HEK293 (cell line): ENCODE data around the gene USP7.

ENCODE experiments used
- SETDB1 ChIP-seq: IDR thresholded peaks from one replicate; pipeline ENCODE4 v1.6.1; 2017; ENCODE audit warnings: mild to moderate bottlenecking, low read length, moderate library complexity, mixed read lengths; ENCODE audit not compliant: insufficient read length
- ZNF274 ChIP-seq, 2 experiments: fragments of 200-500 bp in 1 of 2; fragments of 450-650 bp in 1 of 2; sonication (Bioruptor generic) in 1 of 2; formaldehyde crosslinking in 1 of 2; IDR thresholded peaks; 2 replicates each; pipeline versions ENCODE4 v1.5.1 to v1.6.1; 2014 to 2016; ENCODE audit warnings: borderline replicate concordance in 1 of 2, inconsistent platforms in 1 of 2, low read length in 1 of 2, missing biosample characterization in 1 of 2, missing genetic modification characterization in 1 of 2

DNA sequence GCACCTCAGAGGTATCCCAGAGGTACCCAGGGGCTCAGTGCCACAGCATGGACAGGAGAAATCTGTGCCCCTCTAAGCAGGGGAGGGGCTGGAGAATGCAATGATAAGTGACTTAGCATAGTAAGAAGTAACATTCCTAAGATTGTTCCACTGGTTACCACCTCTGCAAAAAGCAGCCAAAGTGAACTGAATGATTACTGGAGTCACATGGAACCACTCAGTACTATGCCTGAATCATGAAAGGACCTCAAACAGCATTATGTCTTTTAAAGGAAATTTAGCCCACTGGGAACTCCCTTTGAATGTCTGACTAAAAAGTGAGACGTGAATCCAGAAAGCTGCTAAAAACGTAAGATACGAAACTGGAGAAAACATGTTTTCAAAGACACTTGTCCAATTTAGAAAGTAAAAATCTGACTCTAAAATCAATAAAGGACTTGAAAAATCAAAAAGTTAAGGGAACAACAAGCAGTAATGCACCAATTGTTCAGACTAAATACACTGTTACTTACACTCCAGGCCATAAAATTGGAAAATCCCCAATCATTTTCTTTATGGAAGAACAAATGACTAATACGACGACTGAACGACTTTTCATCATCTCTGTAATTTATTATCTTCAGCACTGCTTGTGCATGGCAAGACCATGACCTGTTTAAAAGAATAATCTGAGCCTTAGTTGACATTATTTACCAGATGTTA lies 42.9 kb downstream of the USP7 start:
- TF ChIP-seq ZNF274 (IDR thresholded peaks at IDR 0.05; ENCODE audit: low read length), result no peak
- no peak for TF ChIP-seq ZNF274 (tag by site-specific recombination; IDR thresholded peaks at IDR 0.05; ENCODE audit: borderline replicate concordance)
- no peak for TF ChIP-seq SETDB1
